Dermis blood vessel endothelial cell (primary cell): Measurements from ENCODE around the gene CCSER1. TPM values are rescaled to one million over a fixed set of nuclear protein-coding genes. Genes with fewer than 3 reads are reported as not detected.
"Not testable (repeated sequence)": the region's sequence is repeated elsewhere in the genome, so short reads cannot be mapped to it uniquely, and the experiment has no call there.

ENCODE experiments used
- DNase-seq: peaks from one replicate; pipeline ENCODE4 v3.0.0; 2010
- total RNA-seq: library from RNA; depleted of rRNA; stranded (reverse); fragments of >200 nt; gene quantifications from 2 replicates; pipeline ENCODE4 v1.2.3, GENCODE V29; 2014

Gene CCSER1
- total RNA-seq, 1 donor from 2014 or later = 5.4 TPM

- DNase-seq = no peak
These were observed 1174.9 kb downstream of the CCSER1 start for GRCh38 chr4:91302120-91302519.

GRCh38 chr4:91304292-91304691 is 1177.1 kb downstream of the CCSER1 start:
- DNase-seq = no peak

GRCh38 chr4:91317434-91317833 is 1190.2 kb downstream of the CCSER1 start:
- no peak for DNase-seq

DNA sequence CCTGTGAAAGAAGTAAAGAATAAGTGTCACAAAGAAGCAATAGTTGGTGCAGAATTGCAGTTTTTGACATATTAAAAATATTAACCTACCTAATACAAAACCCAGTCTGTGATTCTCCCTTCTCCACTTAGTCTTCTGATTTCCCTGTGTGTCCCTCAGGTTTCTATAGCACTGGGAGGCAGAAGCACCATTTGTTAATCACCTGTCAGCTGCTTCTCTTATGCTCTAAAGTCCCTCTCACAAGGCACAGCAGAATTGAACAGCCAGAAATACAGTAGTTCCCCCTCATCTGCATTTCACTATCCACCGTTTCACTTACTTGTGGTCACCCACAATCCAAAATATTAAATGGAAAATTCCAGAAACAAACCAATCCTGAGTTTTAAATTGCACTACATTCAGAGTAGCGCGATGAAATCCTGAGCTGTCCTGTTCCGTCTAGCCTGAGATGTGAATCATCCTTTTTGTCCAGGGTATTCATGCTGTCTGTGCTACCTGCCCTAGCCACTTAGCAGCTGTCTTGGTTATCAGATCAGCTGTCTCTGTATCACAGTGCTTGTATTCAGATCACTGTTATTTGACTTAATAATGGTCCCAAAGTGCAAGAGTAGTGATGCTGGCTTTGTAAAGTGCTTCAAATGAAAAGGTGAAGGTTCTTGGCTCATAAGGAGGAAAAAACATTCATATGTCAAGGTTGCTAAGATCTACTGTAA is 1192.5 kb downstream of the CCSER1 start:
- DNase-seq = no peak

GRCh38 chr4:91322961-91323360 is 1195.8 kb downstream of the CCSER1 start:
- no peak for DNase-seq

GRCh38 chr4:91325495-91325894 is 1198.3 kb downstream of the CCSER1 start:
- DNase-seq = no peak

DNA sequence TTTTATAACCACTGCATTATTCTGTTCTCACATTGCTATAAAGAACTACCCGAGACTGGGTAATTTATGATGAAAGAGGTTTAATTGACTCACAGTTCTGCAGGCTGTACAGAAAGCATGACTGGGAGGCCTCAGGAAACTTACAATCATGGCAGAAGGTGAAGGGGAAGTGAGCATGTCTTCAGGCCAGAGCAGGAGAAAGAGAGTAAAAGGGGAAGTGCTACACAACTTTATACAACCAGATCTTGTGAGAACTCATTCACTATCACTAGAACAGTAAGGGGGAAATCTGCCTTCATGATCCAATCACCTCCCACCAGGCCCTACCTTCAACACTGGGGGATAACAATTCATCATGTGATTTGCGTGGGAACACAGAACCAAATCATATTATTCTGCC is 1199.0 kb downstream of the CCSER1 start:
- DNase-seq = not testable (repeated sequence)

GRCh38 chr4:91330555-91331137 is 1203.5 kb downstream of the CCSER1 start:
- DNase-seq = no peak

DNA sequence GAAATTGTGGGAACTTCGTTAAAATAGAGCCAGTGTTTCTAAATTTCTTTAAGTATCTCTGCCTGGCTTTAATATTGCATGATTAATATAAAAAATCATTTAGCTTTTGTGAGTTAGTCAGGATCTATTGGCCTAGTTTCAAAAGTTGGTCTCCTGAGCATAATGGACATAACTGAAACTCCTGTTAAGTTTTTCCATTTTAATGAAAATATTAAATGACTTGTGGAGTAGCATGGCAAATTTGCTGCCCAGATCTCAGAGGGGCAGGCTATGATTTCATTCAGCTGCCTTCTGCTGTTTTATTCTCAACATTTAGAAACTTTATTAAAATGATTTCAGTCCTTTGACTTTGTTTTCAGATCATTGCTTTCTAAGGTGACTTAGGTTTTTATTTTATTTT is 1213.6 kb downstream of the CCSER1 start:
- DNase-seq = no peak

GRCh38 chr4:91345632-91346031 is 1218.4 kb downstream of the CCSER1 start:
- no peak for DNase-seq

DNA sequence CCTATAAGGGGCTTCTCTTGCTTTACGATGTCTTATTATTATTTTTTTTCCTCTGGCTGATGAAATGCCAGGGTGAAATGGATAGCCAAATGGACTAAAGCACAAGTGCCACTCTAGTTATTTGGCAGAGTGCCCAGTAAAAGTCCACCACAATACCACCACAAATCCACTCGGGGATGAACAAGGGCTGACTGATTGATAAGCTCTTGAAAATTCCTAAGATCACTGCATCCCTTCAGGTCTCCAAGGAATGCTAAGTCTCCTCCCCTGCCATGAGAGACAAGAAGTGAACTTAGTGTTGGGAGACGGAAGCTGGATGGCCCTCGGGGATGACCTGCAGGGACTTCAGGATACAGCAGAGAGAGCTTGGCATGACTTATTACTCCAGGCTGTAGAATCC is 1229.3 kb downstream of the CCSER1 start:
- not testable (repeated sequence) for DNase-seq

DNA sequence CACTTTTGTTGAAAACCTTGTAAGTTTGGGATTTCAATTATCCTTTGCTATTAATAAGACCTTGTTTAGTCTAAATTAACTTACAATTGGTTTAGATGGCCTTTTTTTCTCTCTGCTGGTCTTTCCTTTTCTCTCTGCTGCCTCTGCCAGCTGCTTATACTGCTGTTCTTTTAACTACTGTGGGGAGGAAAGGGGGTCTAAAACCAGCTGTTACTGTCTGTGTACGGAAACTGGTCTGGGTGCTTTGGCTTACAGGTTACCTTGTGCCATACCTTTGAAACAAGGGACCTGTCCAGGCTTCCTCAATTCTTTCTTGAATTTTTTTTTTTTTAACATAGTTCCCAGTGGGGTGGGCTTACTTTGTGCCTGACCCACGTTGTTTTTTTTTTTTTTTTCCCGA is 1230.8 kb downstream of the CCSER1 start:
- DNase-seq = not testable (repeated sequence)

- not testable (repeated sequence) for DNase-seq
These were observed 1231.4 kb downstream of the CCSER1 start for GRCh38 chr4:91358621-91359020.

GRCh38 chr4:91359041-91360031 is 1232.1 kb downstream of the CCSER1 start:
- DNase-seq = no peak

DNA sequence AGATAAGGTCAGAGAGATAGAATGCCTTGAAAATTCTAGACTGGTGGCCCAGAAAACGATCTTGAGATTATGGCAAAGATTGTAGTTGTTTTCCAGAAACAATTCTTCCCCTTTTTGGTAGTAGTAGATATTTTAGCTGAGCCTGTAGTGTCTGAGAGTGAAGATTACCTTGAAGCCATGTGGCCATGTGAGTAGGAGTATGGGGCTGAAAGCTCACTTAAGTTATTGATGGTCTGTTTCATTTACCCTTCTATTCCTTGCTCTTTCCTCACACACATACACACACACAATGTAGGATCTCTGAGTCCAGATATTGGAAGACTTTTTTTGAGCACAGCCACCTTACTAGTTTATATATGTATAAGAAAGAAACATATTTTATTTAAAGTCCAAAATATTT is 1234.9 kb downstream of the CCSER1 start:
- DNase-seq = no peak

- DNase-seq = no peak
These were observed 1239.4 kb downstream of the CCSER1 start for GRCh38 chr4:91366554-91366953.

DNA sequence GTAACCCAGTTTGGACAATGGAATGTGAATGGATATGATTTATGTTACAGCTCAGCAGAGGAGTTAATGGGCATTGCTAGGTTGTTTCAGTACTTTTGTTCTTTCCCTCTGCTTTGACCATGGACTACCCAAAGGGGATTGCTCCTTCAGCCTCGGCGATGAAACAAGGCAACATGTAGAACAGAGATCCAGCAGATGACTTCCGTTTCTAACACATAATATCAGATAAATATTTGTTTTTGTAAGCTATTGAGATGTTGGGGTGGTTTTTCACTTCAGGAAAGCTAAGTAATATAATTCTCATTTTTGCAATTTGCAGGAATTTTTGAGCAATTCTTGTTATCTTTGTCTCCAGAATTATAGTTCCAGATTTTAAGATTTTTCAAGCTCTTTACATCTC is 1241.9 kb downstream of the CCSER1 start:
- no peak for DNase-seq

DNA sequence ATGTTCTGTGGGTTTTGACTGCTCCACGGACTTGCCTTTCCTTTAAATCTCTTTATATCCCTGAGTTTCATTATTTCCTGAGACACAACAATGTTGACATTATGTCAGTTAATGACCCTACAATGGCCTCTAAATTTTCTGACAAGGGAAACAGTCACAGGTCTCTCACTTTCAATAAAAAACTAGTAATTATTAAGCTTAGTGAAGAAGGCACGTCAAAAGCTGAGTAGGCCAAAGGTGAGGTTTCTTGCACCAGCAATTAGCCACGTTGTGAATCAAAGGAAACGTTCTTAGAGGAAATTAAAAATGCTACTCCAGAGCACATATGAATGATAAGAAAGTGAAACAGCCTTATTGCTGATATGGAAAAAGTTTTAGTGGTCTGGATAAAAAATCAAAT is 1246.4 kb downstream of the CCSER1 start:
- DNase-seq = no peak

DNA sequence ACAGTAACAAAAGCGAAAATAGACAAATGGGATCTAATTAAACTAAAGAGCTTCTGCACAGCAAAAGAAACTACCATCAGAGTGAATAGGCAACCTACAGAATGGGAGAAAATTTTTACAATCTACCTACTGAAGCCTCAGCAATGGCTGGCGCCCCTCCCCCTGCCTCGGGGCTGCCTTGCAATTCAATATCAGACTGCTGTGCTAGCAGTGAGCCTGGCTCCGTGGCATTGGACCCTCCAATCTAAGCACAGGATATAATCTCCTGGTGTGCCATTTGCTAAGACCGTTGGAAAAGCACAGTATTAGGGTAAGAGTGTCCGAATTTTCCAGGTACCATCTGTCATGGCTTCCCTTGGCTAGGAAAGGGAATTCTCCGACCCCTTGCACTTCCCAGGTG is 1278.2 kb downstream of the CCSER1 start:
- DNase-seq = not testable (repeated sequence)

GRCh38 chr4:91422011-91422410 is 1294.8 kb downstream of the CCSER1 start:
- DNase-seq = no peak

- DNase-seq = no peak
These were observed 1299.5 kb downstream of the CCSER1 start for GRCh38 chr4:91426725-91427124.

DNA sequence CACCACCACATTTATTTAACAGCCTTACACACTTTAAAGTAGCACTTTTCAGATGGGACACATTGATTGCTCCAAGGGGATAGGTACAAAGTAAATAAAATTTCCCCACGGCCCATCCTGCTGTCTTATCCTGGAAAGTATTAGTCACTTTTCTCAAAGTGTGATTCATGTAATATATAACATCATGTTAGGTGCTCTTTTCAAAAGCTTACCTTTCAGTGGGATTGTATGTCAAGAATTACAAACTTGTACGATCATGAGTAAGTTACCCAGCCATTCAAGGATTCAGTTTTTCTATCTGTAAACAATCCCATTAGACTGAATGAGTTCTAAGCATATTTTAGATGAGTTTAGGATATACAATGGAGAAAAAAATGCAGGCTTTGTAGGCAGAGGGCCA is 1300.0 kb downstream of the CCSER1 start:
- DNase-seq = no peak

GRCh38 chr4:91434631-91435030 is 1307.4 kb downstream of the CCSER1 start:
- DNase-seq = no peak
